IgD-negative memory B cell (primary cell): ENCODE data around the gene PRAME. TPM values are rescaled to one million over a fixed set of nuclear protein-coding genes. Genes with fewer than 3 reads are reported as not detected.
A peak's percentile ranks its signal among the peaks of the same experiment; 100 is the strongest.
"Not testable (repeated sequence)": the region's sequence is repeated elsewhere in the genome, so short reads cannot be mapped to it uniquely, and the experiment has no call there.

ENCODE experiments used
- H3K27ac Mint-ChIP-seq, 3 donors: one replicate each; pipeline ENCODE4 v1.8.0; 2020 to 2022; ENCODE audit warnings: mild to moderate bottlenecking in 3 of 3, mixed read lengths in 3 of 3, moderate library complexity in 1 of 3
- H3K27me3 Mint-ChIP-seq: one replicate; pipeline ENCODE4 v1.8.0; 2021; ENCODE audit warnings: mixed read lengths
- H3K36me3 Mint-ChIP-seq: one replicate; pipeline ENCODE4 v1.8.0; 2020; ENCODE audit warnings: mild to moderate bottlenecking, mixed read lengths
- H3K4me1 Mint-ChIP-seq, 3 donors: one replicate each; pipeline ENCODE4 v1.8.0; 2020 to 2022; ENCODE audit warnings: mixed read lengths in 3 of 3, mild to moderate bottlenecking in 1 of 3
- H3K4me3 Mint-ChIP-seq, 4 donors: one replicate each; pipeline ENCODE4 v1.8.0; 2020 to 2022; ENCODE audit warnings: mild to moderate bottlenecking in 4 of 4, mixed read lengths in 4 of 4, moderate library complexity in 3 of 4
- H3K9me3 Mint-ChIP-seq, 3 donors: one replicate each; pipeline ENCODE4 v1.8.0; 2020 to 2021; ENCODE audit warnings: mixed read lengths in 3 of 3, mild to moderate bottlenecking in 1 of 3
- polyA plus RNA-seq: library from polyadenylated mRNA; unstranded; fragments of 300-500 nt; fragmentation: Illumina TruSeq; gene quantifications from one replicate; pipeline ENCODE4 v1.2.3, GENCODE V29; 2021

Gene PRAME
- polyA plus RNA-seq, 1 donor from 2014 or later, result not detected

- peaks cover 0 to 1% (median 0%) of the 10 kb centered on the region in 3 donors for H3K9me3 Mint-ChIP-seq
- no peaks in the 10 kb centered on the region for H3K36me3 Mint-ChIP-seq
- peaks cover 0 to 4% (median 0%) of the 10 kb centered on the region in 3 donors for H3K4me1 Mint-ChIP-seq
- H3K27me3 Mint-ChIP-seq, result no peaks in the 10 kb centered on the region
- no peak overlapping the region for H3K27ac Mint-ChIP-seq
- no peak overlapping the region for H3K4me3 Mint-ChIP-seq
Observed at GRCh38 chr22:22528780-22529179, 30.3 kb downstream of the PRAME start.

- no peak overlapping the region for H3K4me3 Mint-ChIP-seq
- H3K9me3 Mint-ChIP-seq, result no peaks in the 10 kb centered on the region
- peaks cover 0 to 4% (median 0%) of the 10 kb centered on the region in 3 donors for H3K4me1 Mint-ChIP-seq
- no peaks in the 10 kb centered on the region for H3K27me3 Mint-ChIP-seq
- no peak overlapping the region for H3K27ac Mint-ChIP-seq
- H3K36me3 Mint-ChIP-seq, result no peaks in the 10 kb centered on the region
Observed at GRCh38 chr22:22527312-22527711, 31.8 kb downstream of the PRAME start.

DNA sequence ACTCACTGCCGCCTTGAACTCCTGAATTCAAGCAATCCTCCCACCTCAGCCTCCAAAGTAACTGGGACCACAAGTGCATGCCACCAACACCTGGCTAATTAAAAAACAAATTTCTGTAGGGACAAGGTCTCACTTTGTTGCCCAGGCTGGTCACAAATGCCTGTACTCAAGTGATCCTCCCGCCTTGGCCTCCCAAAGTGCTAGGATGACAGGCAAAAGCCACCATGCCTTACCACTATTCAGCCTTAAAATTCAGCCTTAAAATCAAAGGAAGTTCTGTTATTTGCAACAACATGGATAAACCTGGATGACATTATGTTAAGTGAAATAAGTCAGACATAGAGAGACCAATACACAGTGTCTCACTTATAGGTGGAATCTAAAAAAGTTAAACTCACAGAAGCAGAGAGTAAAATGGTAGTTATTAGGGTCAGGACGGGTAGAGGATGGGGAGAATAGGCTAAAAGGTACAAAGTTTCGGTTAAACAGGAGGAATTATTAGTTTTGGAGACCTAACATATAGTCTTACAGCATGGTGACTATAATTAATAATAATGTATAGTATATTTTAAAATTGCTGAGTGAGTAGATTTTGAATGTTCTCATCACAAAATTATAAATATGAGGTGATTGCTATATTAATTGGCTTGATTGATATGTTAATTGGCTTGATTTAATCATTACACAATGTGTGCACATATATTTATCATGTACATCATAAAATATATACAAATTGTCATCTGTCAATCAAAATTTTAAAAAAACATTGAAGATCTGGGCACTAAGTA is 32.7 kb downstream of the PRAME start:
- H3K4me3 Mint-ChIP-seq, result no peak overlapping the region
- peaks cover 0 to 4% (median 0%) of the 10 kb centered on the region in 3 donors for H3K4me1 Mint-ChIP-seq
- H3K9me3 Mint-ChIP-seq, result no peaks in the 10 kb centered on the region
- no peaks in the 10 kb centered on the region for H3K36me3 Mint-ChIP-seq
- H3K27ac Mint-ChIP-seq, result no peak overlapping the region
- no peaks in the 10 kb centered on the region for H3K27me3 Mint-ChIP-seq

DNA sequence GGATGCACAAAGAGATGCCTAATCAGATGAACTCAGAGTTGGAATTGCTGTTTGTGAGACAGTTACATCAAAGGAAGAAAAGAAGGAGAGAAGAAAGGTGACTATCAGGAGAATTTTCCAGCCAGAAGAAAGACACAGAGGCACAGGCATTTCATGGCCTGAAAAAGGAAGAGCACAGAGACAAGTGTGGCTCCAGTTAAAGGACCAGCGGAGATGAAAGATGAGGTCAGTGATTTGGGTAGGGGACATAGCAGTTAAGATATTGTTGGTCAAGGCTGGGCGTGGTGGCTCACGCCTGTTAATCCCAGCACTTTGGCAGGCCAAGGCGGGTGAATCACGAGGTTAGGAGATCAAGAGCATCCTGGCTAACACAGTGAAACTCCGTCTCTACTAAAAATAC is 35.6 kb downstream of the PRAME start:
- no peak overlapping the region for H3K4me3 Mint-ChIP-seq
- no peaks in the 10 kb centered on the region for H3K9me3 Mint-ChIP-seq
- no peak overlapping the region for H3K27ac Mint-ChIP-seq
- H3K4me1 Mint-ChIP-seq, result peaks cover 0 to 4% (median 0%) of the 10 kb centered on the region in 3 donors
- peaks cover 2% of the 10 kb centered on the region for H3K27me3 Mint-ChIP-seq
- no peaks in the 10 kb centered on the region for H3K36me3 Mint-ChIP-seq

- H3K9me3 Mint-ChIP-seq, result no peaks in the 10 kb centered on the region
- H3K27ac Mint-ChIP-seq, result no peak overlapping the region
- no peaks in the 10 kb centered on the region for H3K36me3 Mint-ChIP-seq
- H3K4me3 Mint-ChIP-seq, result no peak overlapping the region
- peaks cover 0 to 4% (median 0%) of the 10 kb centered on the region in 3 donors for H3K4me1 Mint-ChIP-seq
- peaks cover 2% of the 10 kb centered on the region for H3K27me3 Mint-ChIP-seq
Observed at GRCh38 chr22:22521631-22522030, 37.4 kb downstream of the PRAME start.

DNA sequence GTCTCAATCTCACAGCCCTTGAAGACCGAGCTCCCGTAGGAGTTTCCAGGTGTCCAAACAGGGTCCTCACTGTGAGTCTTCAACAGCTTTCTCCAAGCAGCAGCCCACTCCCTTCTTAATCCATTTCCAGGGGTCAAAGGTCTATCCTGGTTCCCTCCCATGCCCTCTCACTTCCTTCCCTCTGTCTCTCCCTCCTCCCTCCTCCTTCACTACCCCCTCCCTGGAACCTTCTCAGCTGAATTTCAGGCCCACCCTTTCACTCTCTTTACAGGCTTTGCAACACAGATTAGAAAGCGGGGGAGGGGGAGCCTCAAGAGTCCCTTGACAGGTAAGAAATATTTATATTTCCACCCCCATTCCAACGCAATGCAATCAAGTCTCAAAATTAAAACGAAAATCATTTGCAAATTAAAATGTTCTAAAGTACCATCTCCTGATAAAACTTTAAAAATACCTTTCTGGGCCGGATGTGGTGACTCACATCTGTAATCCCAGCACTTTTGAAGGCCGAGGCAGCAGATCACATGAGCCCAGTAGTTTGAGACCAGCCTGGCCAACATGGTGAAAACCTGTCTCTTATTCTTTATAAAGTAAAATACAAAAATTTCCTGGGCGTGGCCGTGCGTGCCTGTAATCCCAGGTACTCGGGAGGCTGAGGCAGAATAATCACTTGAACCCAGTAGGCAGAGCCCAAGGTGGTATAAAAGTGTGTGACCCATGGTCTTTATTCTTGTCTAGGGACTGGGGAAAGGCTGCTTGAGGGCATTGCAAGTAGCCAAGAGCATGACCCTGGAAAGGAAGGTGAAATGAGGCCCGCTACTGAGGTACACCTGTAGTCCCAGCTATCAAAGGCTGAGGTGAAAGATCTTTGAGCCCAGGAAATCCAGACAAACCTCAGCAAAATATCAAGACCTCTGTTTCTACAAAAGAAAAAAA is 38.1 kb downstream of the PRAME start:
- Mint-ChIP-seq H3K27me3 (peaks cover 5% of the 10 kb centered on the region), H3K27ac (no peak overlapping the region), H3K9me3 (no peaks in the 10 kb centered on the region), H3K36me3 (no peaks in the 10 kb centered on the region), H3K4me3 (no peak overlapping the region), H3K4me1 (peaks cover 0 to 4% (median 0%) of the 10 kb centered on the region in 3 donors)

DNA sequence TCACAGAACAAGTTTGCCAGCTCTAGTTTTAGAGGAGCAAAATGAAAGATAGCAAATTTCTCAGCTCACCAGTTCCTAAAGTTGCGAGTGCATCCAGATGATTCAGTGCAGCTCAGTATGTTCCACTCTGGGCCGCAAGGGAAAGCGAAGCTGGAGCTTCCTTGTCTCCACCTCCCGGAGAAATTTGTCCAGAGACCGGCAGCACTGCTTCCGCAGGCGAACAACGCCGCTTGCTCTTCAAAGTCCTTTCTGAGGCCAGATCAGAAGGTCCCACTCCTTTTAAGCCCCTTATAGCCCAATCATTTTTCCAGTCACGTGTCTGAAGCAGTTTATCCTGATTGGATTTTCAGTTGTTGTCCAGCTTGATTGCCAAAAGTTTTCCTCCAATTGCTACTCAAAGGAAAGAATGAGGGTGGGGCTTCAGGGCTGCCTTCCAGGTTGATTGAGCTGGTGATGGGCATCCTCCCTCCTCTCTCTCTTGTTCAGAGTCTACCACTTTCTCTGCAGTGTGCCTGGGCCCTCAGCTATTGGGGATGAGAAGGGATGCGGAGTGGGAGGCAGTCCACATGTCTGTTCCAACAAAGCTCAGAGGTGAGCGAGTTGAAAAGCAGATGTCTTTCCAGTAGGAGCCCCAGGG is 38.9 kb downstream of the PRAME start, which contains the start of gene ZNF280A:
ZNF280A (minus strand) TSS at position 251 of the 637 bp plus-strand sequence. CDS start 4,640 bp downstream, outside the sequence.
- peaks cover 0 to 4% (median 0%) of the 10 kb centered on the region in 3 donors for H3K4me1 Mint-ChIP-seq
- H3K4me3 Mint-ChIP-seq, result no peak within 1 kb of the TSS
- peaks cover 10% of the 10 kb centered on the region for H3K27me3 Mint-ChIP-seq
- H3K27ac Mint-ChIP-seq, result no peak within 1 kb of the TSS
- no peaks in the 10 kb centered on the region for H3K9me3 Mint-ChIP-seq
- H3K36me3 Mint-ChIP-seq, result no peaks in the 10 kb centered on the region

- Mint-ChIP-seq H3K36me3 (no peaks in the 10 kb centered on the region), H3K4me1 (peaks cover 0 to 4% (median 0%) of the 10 kb centered on the region in 3 donors), H3K4me3 (no peak overlapping the region), H3K9me3 (no peaks in the 10 kb centered on the region), H3K27me3 (peaks cover 12% of the 10 kb centered on the region), H3K27ac (no peak overlapping the region)
Observed at GRCh38 chr22:22519591-22519990, 39.5 kb downstream of the PRAME start.

DNA sequence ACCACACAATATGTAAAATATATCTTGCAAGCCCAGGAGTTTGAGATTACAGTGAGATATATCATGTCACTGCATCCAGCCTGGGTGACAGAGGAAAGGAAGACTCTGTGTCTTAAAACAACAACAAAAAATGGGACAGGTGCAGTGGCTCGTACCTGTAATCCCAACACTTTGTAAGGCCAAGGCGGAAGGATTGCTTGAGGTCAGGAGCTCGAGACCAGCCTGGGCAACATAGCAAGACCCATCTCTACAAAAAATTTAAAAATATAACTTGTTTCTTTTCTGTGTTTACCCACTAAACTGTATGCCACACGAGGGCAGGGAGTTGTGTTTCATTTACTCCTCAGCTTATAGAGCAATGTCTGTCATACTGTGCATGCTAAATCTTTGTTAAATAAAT is 42.1 kb downstream of the PRAME start:
- Mint-ChIP-seq H3K4me3 (no peak overlapping the region), H3K36me3 (no peaks in the 10 kb centered on the region), H3K27me3 (peaks cover 13% of the 10 kb centered on the region), H3K27ac (no peak overlapping the region), H3K9me3 (no peaks in the 10 kb centered on the region), H3K4me1 (peaks cover 2 to 7% (median 6%) of the 10 kb centered on the region in 3 donors)

DNA sequence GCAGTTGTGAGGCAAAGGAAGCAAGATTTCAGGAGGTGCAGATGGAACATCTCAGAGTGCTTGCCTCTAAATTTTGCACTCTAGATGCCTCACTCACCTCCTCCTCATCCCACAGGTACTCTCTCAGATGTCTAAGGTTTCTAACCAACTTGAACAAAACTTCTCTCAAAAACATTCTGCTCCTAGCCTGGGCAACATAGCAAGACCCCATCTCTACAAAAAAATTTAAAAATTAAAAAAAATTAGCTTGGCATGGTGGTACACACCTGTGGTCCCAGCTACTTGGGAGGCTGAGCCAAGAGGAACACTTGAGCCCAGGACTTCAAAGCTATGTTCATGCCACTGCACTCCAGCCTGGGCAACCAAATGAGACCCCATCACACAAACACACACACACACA is 43.2 kb downstream of the PRAME start:
- Mint-ChIP-seq H3K4me3 (no peak overlapping the region), H3K27me3 (peaks cover 15% of the 10 kb centered on the region), H3K36me3 (no peaks in the 10 kb centered on the region), H3K9me3 (no peaks in the 10 kb centered on the region), H3K27ac (no peak overlapping the region), H3K4me1 (peaks cover 2 to 6% (median 6%) of the 10 kb centered on the region in 3 donors)

DNA sequence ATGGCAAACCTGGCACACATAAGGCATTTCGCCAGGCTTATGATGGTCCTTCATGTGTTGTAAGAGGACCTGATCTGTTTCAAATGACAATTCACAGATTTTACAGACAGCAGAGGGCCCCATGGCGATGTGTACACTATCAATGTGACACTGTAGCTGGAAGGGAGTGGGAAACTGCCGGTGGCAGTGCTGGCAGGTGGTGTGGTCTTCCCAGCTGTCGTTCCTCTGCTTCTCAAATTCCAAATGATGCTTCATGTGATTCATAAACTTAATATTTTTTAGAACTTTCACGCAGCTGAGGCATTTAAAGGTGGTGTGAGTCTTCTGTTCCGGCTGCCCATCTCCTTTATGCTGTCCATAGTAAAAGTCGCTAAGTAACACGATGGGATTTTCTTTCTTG is 44.6 kb downstream of the PRAME start:
- H3K4me3 Mint-ChIP-seq, H3K36me3 Mint-ChIP-seq, H3K9me3 Mint-ChIP-seq, H3K4me1 Mint-ChIP-seq: not testable (repeated sequence)
- peak overlapping the region in 1 of 3 donors; percentile 48 for H3K27ac Mint-ChIP-seq
- peaks cover 14% of the 10 kb centered on the region for H3K27me3 Mint-ChIP-seq

DNA sequence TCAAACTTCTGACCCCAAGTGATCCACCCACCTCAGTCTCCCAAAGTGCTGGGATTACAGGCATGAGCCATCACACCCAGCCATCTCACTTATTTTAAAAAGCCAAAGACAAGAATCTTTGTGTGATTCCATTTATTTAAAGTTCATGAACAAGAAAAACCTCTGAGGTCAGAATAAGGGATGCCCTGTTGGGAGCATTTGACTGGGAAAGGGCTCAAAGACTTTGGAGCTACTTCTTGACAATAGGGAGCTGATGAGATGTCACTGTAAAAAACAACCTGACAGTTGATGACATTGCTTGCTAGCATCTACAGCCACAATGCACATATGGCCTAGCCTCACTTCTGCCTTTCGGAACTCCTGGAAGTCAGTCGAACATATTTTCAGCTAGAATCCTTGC is 45.4 kb downstream of the PRAME start:
- H3K27me3 Mint-ChIP-seq, result peaks cover 14% of the 10 kb centered on the region

GRCh38 chr22:22512951-22513350 is 46.1 kb downstream of the PRAME start:
- H3K27me3 Mint-ChIP-seq, result peaks cover 14% of the 10 kb centered on the region

More for the DNA sequence above, 45.4 kb downstream of the PRAME start:
- H3K9me3 Mint-ChIP-seq, result no peaks in the 10 kb centered on the region
- H3K27ac Mint-ChIP-seq, result no peak overlapping the region
- H3K4me1 Mint-ChIP-seq, result peaks cover 4 to 6% (median 6%) of the 10 kb centered on the region in 3 donors
- no peak overlapping the region for H3K4me3 Mint-ChIP-seq
- H3K36me3 Mint-ChIP-seq, result no peaks in the 10 kb centered on the region

GRCh38 chr22:22510833-22511232 is 48.2 kb downstream of the PRAME start:
- Mint-ChIP-seq H3K4me1 (peaks cover 13 to 15% (median 13%) of the 10 kb centered on the region in 3 donors), H3K4me3 (peak overlapping the region in 1 of 4 donors; percentile 82)
- not testable (repeated sequence) for H3K27me3 Mint-ChIP-seq, H3K9me3 Mint-ChIP-seq, H3K36me3 Mint-ChIP-seq, H3K27ac Mint-ChIP-seq

More at GRCh38 chr22:22512951-22513350, 46.1 kb downstream of the PRAME start:
- Mint-ChIP-seq H3K4me1 (peaks cover 4 to 7% (median 7%) of the 10 kb centered on the region in 3 donors), H3K27ac (no peak overlapping the region), H3K9me3 (no peaks in the 10 kb centered on the region), H3K36me3 (no peaks in the 10 kb centered on the region), H3K4me3 (no peak overlapping the region)

GRCh38 chr22:22509912-22510311 is 49.2 kb downstream of the PRAME start:
- Mint-ChIP-seq H3K4me1 (peaks cover 13 to 16% (median 14%) of the 10 kb centered on the region in 3 donors), H3K4me3 (peak overlapping the region in 1 of 4 donors; percentile 87)
- H3K36me3 Mint-ChIP-seq, H3K27ac Mint-ChIP-seq, H3K9me3 Mint-ChIP-seq, H3K27me3 Mint-ChIP-seq: not testable (repeated sequence)
